Heart left ventricle (tissue), 16 donors: ENCODE results near the gene VCL. TPM values are rescaled to one million over a fixed set of nuclear protein-coding genes. Genes with fewer than 3 reads are reported as not detected.
A peak's percentile ranks its signal among the peaks of the same experiment; 100 is the strongest.

Source experiments
- ATAC-seq, 4 donors: fragments of 200-7000 bp; cut with Tn5 transposase; one replicate each; pipeline ENCODE4 v1.9.1; 2020 to 2022; ENCODE audit warnings: moderate library complexity in 4 of 4, mild to moderate bottlenecking in 3 of 4, moderate number of reproducible peaks in 1 of 4
- DNase-seq, 5 donors: peaks; one replicate each; pipeline ENCODE4 v3.0.0-alpha.2; 2020
- H3K27ac ChIP-seq, 12 donors: fragments of 200-600 bp; sonication (generic) in 4 of 12; one replicate each; pipeline versions ENCODE4 v1.5.0 to v1.8.0; 2016 to 2022; ENCODE audit warnings: mild to moderate bottlenecking in 2 of 12
- H3K27me3 ChIP-seq, 9 donors: fragments of 200-600 bp; sonication (generic) in 2 of 9; one replicate each; pipeline versions ENCODE4 v1.5.1 to v1.8.0; 2016 to 2022; ENCODE audit warnings: mild to moderate bottlenecking in 3 of 9
- H3K36me3 ChIP-seq, 9 donors: fragments of 200-600 bp; sonication (generic) in 2 of 9; one replicate each; pipeline versions ENCODE4 v1.5.0 to v1.8.0; 2018 to 2022; ENCODE audit warnings: mild to moderate bottlenecking in 2 of 9
- H3K4me1 ChIP-seq, 12 donors: fragments of 200-600 bp; sonication (generic) in 4 of 12; one replicate each; pipeline versions ENCODE4 v1.5.0 to v1.8.0; 2016 to 2022; ENCODE audit warnings: mild to moderate bottlenecking in 3 of 12
- H3K4me3 ChIP-seq, 12 donors: fragments of 200-600 bp; sonication (generic) in 4 of 12; one replicate each; pipeline versions ENCODE4 v1.5.0 to v1.8.0; 2017 to 2022; ENCODE audit warnings: mild to moderate bottlenecking in 9 of 12, moderate library complexity in 4 of 12
- H3K9me3 ChIP-seq, 12 donors: fragments of 200-600 bp; sonication (generic) in 4 of 12; one replicate each; pipeline versions ENCODE4 v1.5.0 to v1.8.0; 2016 to 2022; ENCODE audit warnings: mild to moderate bottlenecking in 1 of 12
- POLR2A ChIP-seq, 2 donors: fragments of 450-650 bp; IDR thresholded peaks; one replicate each; pipeline ENCODE4 v1.6.1; 2017; ENCODE audit warnings: antibody characterized with exemption in 2 of 2, mild to moderate bottlenecking in 2 of 2, moderate library complexity in 2 of 2
- WGBS, 4 donors: extraction: QIAGEN DNeasy Blood & Tissue Kit in 2 of 4; methylation state at CpG; one replicate each; pipeline versions ENCODE4 v1.1.5 to v1.1.7; 2013 to 2018; 5-methylcytosine and 5-hydroxymethylcytosine counted together
- intact Hi-C, 10 donors: fragments of 100-400 bp; cut with DNase I; formaldehyde crosslinking; loops; one replicate each; pipeline versions ENCODE4 v1.11.1 to v1.14.2; 2022
- polyA plus RNA-seq, 2 donors: library from polyadenylated mRNA; stranded (reverse); fragments of 200-250 nt; gene quantifications; one replicate each; pipeline ENCODE4 v1.2.3, GENCODE V29; 2013
- total RNA-seq, 9 donors: library from RNA; depleted of rRNA in 2 of 9; stranded (reverse); fragments of >200 nt in 2 of 9; fragmentation: NEBNext Ultra II Directional in 3 of 9; extraction: Animal tissue kit (Norgen Biotek cat#: 25700) in 3 of 9; gene quantifications; one replicate each; pipeline versions ENCODE4 v1.1.0 to v1.2.4, GENCODE V29; 2016 to 2023
- TF ChIP-seq, protein P1 (sequence below), 12 donors: fragments of 200-600 bp; sonication (generic) in 4 of 12; IDR thresholded peaks; one replicate each; pipeline versions ENCODE4 v1.5.0 to v1.8.0; 2018 to 2022; ENCODE audit warnings: antibody characterized with exemption in 12 of 12, mild to moderate bottlenecking in 5 of 12
- donor health status: ischemic (EF 13 %, LVEDD 7.1; RV severe dilation, severe dysfunction).
- donor health status: healthy with polysubstance abuse.
- donor health status: DM: no; HTN: yes; CAD: no.
- donor health status: DM: no; HTN: no; CAD: no.
- donor health status: ischemic (EF 25% LVEDD 6.9; RV normal size, moderate dysfunction).
- donor health status: ischemic (EF 25% LVEDD 5.7; RV mildly dilated, moderate dysfunction).
- donor health status: healthy.
- donor health status: DM: yes; HTN: yes; CAD: no.
- donor health status: ischemic (EF 35%, LVEDD 5.7; RV mildly dilated, moderate dysfunction).
- donor health status: nonischemic (EF 11% LVEDD 7.7; RV severe dilation, severe dysfunction).
- donor health status: DM: yes; HTN: yes; CAD: no.
- donor health status: PGD.
- donor health status: ischemic (EF 29% LVEDD 5.4; RV normal size, mild dysfunction).
- donor health status: nonischemic (EF 23%, LVEDD 6.1; RV moderate dilation, normal function).

The VCL gene
- total and polyA plus RNA-seq, 11 donors: 84.5 to 543 (median 273) TPM

DNA sequence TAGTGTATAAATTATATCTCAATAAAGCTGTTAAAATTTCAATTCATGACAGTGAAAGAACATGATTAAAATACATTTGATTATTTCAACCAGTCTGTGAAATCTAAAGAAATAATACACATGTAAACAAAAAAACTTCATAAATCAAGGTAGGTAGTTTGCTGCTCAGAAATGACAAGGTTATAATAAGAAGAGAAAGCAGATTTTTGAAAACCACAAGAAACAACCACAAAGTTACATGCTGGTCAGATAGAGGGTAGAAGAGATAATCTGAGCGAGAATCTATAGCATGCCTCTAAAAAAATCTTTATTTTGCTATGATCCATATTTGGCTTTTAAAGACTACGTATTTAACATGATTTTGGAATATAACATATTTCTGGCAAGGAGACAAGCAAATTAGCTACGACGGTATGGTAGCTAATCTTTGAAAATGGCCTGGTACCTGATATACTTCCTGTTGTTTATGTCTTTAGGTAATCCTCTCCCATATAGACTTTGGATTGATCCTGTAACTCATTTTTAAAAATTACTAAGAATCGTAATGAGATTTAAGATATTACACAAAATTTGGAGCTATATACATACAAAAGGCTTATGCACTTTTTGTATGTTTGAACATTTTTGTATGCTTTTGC lies 23.5 kb upstream of the VCL start:
- ATAC-seq (no peak), DNase-seq (no peak)
- intact Hi-C loops: no loop called here
- Histone ChIP-seq H3K36me3 (no peaks in the 10 kb centered on the region), H3K27me3 (no peaks in the 10 kb centered on the region), H3K4me3 (no peak overlapping the region), H3K4me1 (peaks cover 0 to 14% (median 0%) of the 10 kb centered on the region in 12 donors), H3K9me3 (peaks cover 0 to 7% (median 0%) of the 10 kb centered on the region in 12 donors), H3K27ac (no peak overlapping the region)
- 86 to 93% (median 88%) methylated on average over 5 of the region's 5 CpGs for WGBS, 4 donors
- TF ChIP-seq, protein P1, sequence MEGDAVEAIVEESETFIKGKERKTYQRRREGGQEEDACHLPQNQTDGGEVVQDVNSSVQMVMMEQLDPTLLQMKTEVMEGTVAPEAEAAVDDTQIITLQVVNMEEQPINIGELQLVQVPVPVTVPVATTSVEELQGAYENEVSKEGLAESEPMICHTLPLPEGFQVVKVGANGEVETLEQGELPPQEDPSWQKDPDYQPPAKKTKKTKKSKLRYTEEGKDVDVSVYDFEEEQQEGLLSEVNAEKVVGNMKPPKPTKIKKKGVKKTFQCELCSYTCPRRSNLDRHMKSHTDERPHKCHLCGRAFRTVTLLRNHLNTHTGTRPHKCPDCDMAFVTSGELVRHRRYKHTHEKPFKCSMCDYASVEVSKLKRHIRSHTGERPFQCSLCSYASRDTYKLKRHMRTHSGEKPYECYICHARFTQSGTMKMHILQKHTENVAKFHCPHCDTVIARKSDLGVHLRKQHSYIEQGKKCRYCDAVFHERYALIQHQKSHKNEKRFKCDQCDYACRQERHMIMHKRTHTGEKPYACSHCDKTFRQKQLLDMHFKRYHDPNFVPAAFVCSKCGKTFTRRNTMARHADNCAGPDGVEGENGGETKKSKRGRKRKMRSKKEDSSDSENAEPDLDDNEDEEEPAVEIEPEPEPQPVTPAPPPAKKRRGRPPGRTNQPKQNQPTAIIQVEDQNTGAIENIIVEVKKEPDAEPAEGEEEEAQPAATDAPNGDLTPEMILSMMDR (IDR thresholded peaks at IDR 0.05): no peak
- no peak for TF ChIP-seq POLR2A (IDR thresholded peaks at IDR 0.05)

DNA sequence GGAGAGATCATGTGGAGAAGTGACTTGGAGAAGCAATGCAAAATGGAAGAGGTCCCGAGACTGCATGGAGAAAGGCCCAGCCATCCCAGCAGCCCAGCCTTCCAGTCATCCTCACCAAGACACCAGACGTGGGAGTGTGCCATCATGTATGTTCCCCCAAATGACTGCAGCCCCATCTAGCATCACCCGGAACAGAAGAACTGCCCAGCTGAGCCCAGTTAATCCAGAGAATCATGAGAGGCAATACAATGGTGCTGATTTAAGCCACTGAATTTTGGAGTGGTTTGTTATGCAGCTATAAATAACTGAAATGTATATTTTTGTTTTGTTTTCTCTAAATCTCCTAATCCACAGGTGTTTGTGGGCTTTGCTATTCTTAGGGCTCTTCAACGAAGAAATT lies 22.5 kb upstream of the VCL start:
- no peaks in the 10 kb centered on the region for H3K36me3 ChIP-seq
- peaks cover 0 to 7% (median 0%) of the 10 kb centered on the region in 12 donors for H3K9me3 ChIP-seq
- TF ChIP-seq, protein P1 (IDR thresholded peaks at IDR 0.05): no peak
- no peak for TF ChIP-seq POLR2A (IDR thresholded peaks at IDR 0.05)
- H3K4me3 ChIP-seq: no peak overlapping the region
- H3K27me3 ChIP-seq: no peaks in the 10 kb centered on the region
- peaks cover 0 to 19% (median 0%) of the 10 kb centered on the region in 12 donors for H3K4me1 ChIP-seq
- no peak overlapping the region for H3K27ac ChIP-seq
- ATAC-seq: no peak
- 76 to 96% (median 93%) methylated on average over 4 of the region's 4 CpGs for WGBS, 4 donors
- DNase-seq: no peak
- intact Hi-C loops: no loop called here

DNA sequence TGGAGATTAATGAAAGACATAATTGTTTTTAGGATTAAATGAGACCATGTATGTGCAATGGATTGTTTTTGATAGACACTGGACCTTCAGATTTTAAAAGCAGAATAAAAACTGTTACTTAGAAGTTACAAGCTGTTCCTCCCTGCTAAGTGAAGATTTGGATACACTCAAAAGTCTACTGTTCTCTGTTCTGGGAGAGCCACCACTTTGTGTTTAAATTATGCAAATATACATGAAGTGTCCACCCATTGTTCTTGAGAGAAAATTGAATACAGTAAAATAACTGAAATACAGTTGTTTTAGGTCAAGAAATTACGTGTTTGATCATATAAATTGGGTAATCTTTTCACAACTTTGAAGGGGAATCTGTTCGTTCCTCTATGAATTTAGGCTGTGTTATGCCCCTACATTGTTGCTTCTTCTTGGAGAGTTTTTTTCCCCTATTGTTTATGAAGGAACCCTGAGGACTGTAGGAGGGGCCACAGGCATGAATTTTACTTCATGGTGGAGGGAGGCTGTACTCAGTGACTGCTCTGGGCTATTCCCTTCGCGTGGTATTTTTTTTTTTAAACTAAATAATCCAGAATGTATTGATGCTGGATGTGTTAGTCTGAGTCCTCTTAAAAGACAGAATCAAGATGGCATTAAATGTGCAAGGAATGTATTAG lies 18.6 kb upstream of the VCL start:
- ATAC-seq: no peak
- Histone ChIP-seq H3K36me3 (no peaks in the 10 kb centered on the region), H3K27me3 (no peaks in the 10 kb centered on the region), H3K9me3 (peaks cover 0 to 7% (median 0%) of the 10 kb centered on the region in 12 donors), H3K4me1 (peaks cover 0 to 25% (median 0%) of the 10 kb centered on the region in 12 donors), H3K27ac (peak overlapping the region in 1 of 12 donors; percentile 73), H3K4me3 (peak overlapping the region in 1 of 12 donors; percentile 25)
- intact Hi-C loops: no loop called here
- WGBS, 4 donors: 64 to 77% (median 72%) methylated on average over 4 of the region's 4 CpGs
- no peak for DNase-seq
- TF ChIP-seq, protein P1 (IDR thresholded peaks at IDR 0.05): no peak
- TF ChIP-seq POLR2A (IDR thresholded peaks at IDR 0.05): no peak

DNA sequence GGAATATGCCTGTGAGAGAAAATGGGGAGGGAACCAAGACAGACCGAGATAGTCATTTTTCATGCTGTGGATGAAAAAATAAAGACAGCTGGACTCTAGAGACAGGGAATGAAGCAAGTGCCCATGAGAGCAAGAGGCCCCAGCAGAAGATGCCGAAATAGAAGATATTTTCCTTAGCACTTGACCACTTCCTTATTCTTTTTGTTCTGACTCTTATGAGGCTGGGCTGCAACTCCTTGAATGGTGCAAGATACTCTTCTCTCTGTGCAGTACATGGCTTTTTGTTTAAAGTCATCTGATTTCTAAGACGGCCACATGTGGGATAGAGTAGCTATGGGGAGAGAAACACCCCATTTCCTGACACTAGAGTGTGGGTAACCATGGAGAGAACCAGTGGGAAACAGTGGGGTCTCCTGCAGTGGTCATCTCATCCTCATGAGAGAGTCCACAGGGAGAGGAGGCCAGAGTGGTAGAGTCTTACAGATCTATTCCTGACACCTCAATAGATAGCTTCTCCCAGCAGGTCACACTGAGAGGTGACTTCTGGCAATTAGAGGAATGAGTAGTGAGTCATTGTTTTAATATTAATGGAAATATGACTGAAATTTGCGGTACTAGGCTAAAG lies 18.0 kb upstream of the VCL start:
- WGBS, 4 donors: 79 to 87% (median 81%) methylated on average over 4 of the region's 4 CpGs
- intact Hi-C loops: no loop called here
- Histone ChIP-seq H3K27me3 (no peaks in the 10 kb centered on the region), H3K4me1 (peaks cover 0 to 25% (median 0%) of the 10 kb centered on the region in 12 donors), H3K27ac (peak overlapping the region in 1 of 12 donors; percentile 73), H3K4me3 (no peak overlapping the region), H3K9me3 (peaks cover 0 to 6% (median 0%) of the 10 kb centered on the region in 12 donors), H3K36me3 (no peaks in the 10 kb centered on the region)
- ATAC-seq (peak in 2 of 4 donors; percentile 41 to 65), DNase-seq (no peak)
- TF ChIP-seq, protein P1 (IDR thresholded peaks at IDR 0.05): no peak
- no peak for TF ChIP-seq POLR2A (IDR thresholded peaks at IDR 0.05)
